Measurements from ENCODE around the gene CTSO.

DNA sequence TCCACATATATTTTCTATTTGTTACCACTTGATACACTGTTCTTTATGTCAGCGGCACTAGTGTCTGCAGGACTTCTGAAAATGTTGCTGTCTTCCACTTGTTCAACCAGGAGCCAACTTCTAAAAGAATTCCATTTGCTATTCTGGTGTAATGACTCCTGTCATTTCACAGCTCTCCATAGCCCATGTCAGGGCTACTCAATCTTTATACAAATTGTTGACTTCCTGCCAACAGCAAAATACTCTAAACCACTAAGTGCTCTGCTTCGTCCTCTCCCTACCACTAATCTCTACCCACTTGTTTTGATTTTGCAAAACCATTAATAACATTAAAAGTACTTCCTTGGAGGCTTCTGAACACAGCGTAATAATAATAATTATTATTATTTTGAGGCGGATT is 7.2 kb downstream of the CTSO start:
- TF ChIP-seq POLR2A (IDR thresholded peaks at IDR 0.05; ENCODE audit: low read depth, low read length) (no peak), TAF1 (IDR thresholded peaks at IDR 0.05; ENCODE audit: low read depth, low read length) (no peak), POLR2AphosphoS5 (IDR thresholded peaks at IDR 0.05; ENCODE audit: low read depth, low read length) (no peak), SPI1 (IDR thresholded peaks at IDR 0.05; ENCODE audit: low read depth, low read length) (no peak), PAX5 (IDR thresholded peaks at IDR 0.05; ENCODE audit: insufficient read depth, low read length, severe bottlenecking) (no peak), POU2F2 (IDR thresholded peaks at IDR 0.05; ENCODE audit: low read depth, low read length) (no peak)

All from GM12891 (cell line).